Type B pancreatic cell (in vitro differentiated cells): ENCODE data around the gene DMAC1. TPM values are rescaled to one million over a fixed set of nuclear protein-coding genes. Genes with fewer than 3 reads are reported as not detected.

Experiments
- DNase-seq: peaks from one replicate; pipeline ENCODE4 v3.0.0; 2021; ENCODE audit warnings: mixed read lengths; ENCODE audit not compliant: unreplicated experiment; ENCODE audit errors: extremely low spot score
- H3K27ac Mint-ChIP-seq: 2 replicates; pipeline ENCODE4 v1.8.0; 2021; ENCODE audit warnings: mild to moderate bottlenecking, mixed read lengths
- H3K27me3 Mint-ChIP-seq: 2 replicates; pipeline ENCODE4 v1.8.0; 2021; ENCODE audit warnings: mixed read lengths
- H3K36me3 Mint-ChIP-seq: 2 replicates; pipeline ENCODE4 v1.8.0; 2021; ENCODE audit warnings: mixed read lengths
- H3K4me1 Mint-ChIP-seq: one replicate; pipeline ENCODE4 v1.8.0; 2021; ENCODE audit warnings: mixed read lengths; ENCODE audit not compliant: unreplicated experiment
- H3K4me3 Mint-ChIP-seq: 2 replicates; pipeline ENCODE4 v1.8.0; 2021; ENCODE audit warnings: mild to moderate bottlenecking, mixed read lengths
- H3K9me3 Mint-ChIP-seq: 2 replicates; pipeline ENCODE4 v1.8.0; 2021; ENCODE audit warnings: mixed read lengths
- CTCF ChIP-seq: fragments of 200-600 bp; sonication (generic); conservative IDR thresholded peaks from 2 replicates; pipeline ENCODE4 v1.5.0; 2021; ENCODE audit warnings: antibody characterized with exemption, mild to moderate bottlenecking
- total RNA-seq: library from RNA; stranded (reverse); gene quantifications from 2 replicates; pipeline ENCODE4 v1.2.1, GENCODE V29; 2021; ENCODE audit warnings: low replicate concordance

Gene DMAC1
- total RNA-seq, 1 donor from 2014 or later = 83.9 TPM

DNA sequence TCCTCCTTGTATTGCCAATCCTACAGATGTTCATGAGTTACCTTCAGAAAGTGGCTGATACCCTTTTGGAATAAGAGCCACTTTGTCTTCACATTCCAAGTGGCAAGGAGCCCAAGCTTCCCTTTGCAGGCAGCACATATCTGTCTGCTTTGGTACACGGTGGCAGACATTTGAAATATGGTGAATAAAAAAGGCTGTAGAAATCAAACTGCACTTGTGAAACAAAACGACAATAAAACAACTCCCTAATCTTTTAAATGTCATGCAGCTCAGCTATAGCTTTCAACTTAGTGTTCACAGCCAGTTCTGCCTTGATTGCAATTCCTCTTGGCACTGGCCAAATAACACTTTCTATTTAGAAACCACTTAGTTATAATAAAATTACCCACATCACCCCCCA is 35.0 kb upstream of the DMAC1 start:
- no peaks in the 10 kb centered on the region for H3K4me1 Mint-ChIP-seq
- H3K36me3 Mint-ChIP-seq = no peaks in the 10 kb centered on the region
- DNase-seq = no peak
- H3K9me3 Mint-ChIP-seq = no peaks in the 10 kb centered on the region
- no peak overlapping the region for H3K4me3 Mint-ChIP-seq
- no peak for TF ChIP-seq CTCF
- no peak overlapping the region for H3K27ac Mint-ChIP-seq
- no peaks in the 10 kb centered on the region for H3K27me3 Mint-ChIP-seq

DNA sequence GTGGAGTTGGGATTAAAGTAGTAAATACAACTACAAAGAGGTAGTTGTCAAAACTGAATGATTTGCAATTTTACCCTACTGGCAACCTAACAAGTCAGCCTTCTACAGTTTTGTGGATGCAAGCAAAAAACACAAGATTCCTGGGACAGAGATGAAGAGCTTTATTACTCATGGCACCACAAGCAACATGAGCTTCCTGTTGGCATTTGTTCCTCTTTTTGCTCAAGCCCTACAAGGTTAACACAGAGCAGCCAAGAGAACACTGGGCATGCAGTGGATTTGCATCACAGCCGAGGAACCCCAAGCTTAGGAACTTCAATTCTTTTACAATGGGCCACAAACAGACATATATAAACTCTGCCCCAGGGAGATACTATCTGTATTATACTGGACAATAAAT is 28.8 kb upstream of the DMAC1 start:
- no peaks in the 10 kb centered on the region for H3K36me3 Mint-ChIP-seq
- no peak overlapping the region for H3K27ac Mint-ChIP-seq
- H3K4me3 Mint-ChIP-seq = no peak overlapping the region
- H3K9me3 Mint-ChIP-seq = no peaks in the 10 kb centered on the region
- TF ChIP-seq CTCF = no peak
- no peak for DNase-seq
- H3K4me1 Mint-ChIP-seq = no peaks in the 10 kb centered on the region
- H3K27me3 Mint-ChIP-seq = no peaks in the 10 kb centered on the region

DNA sequence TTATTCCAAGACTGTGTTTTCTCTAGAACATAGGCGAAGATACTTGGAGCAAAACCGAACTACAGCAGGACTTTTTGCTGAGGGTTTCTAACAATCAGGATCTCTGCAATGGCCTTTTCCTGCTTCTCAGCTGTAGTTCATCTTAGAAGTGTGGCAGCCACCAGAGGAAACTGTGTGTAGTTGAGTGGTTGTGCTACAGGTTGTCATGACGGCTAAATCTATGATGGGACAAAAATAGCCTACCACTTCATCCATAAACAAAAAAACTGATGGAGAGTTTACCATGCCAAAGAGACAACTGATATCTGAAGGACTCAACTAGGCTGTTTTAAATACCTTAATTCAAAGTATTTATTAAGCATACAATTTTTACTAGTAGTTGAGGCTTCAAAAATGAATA is 28.2 kb upstream of the DMAC1 start:
- Mint-ChIP-seq H3K27me3 (no peaks in the 10 kb centered on the region), H3K4me3 (no peak overlapping the region), H3K4me1 (no peaks in the 10 kb centered on the region), H3K36me3 (no peaks in the 10 kb centered on the region), H3K9me3 (no peaks in the 10 kb centered on the region), H3K27ac (no peak overlapping the region)
- DNase-seq = no peak
- no peak for TF ChIP-seq CTCF

- Mint-ChIP-seq H3K9me3 (no peaks in the 10 kb centered on the region), H3K4me3 (no peak overlapping the region), H3K4me1 (no peaks in the 10 kb centered on the region), H3K27me3 (no peaks in the 10 kb centered on the region), H3K36me3 (no peaks in the 10 kb centered on the region), H3K27ac (no peak overlapping the region)
- TF ChIP-seq CTCF = no peak
- no peak for DNase-seq
Observed at GRCh38 chr9:7827056-7827455, 27.5 kb upstream of the DMAC1 start.

DNA sequence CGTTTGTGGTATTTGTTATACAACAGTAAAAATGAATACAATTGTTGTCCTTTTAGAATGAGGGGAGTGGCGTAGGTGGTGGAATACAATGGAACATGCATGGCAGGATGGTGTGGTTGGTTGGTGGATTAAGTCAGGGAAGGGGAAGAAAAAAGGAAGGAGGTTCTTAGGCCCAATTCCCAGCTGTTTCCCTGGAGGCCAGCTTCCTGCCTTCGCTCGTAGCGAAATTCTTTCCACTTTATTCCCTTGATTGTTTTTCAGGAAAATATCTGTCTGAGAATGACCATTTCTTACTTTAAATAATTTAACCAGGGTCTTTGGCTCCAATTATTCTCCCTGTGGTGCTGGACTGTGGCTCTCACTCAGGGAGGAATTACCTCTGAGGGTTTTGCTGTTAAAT is 24.1 kb upstream of the DMAC1 start:
- Mint-ChIP-seq H3K4me1 (no peaks in the 10 kb centered on the region), H3K27me3 (no peaks in the 10 kb centered on the region), H3K27ac (no peak overlapping the region), H3K9me3 (no peaks in the 10 kb centered on the region), H3K4me3 (no peak overlapping the region), H3K36me3 (no peaks in the 10 kb centered on the region)
- no peak for DNase-seq
- no peak for TF ChIP-seq CTCF

- DNase-seq = no peak
- H3K36me3 Mint-ChIP-seq = no peaks in the 10 kb centered on the region
Observed at GRCh38 chr9:7819984-7820383, 20.4 kb upstream of the DMAC1 start.

More at GRCh38 chr9:7819984-7820383, 20.4 kb upstream of the DMAC1 start:
- Mint-ChIP-seq H3K4me3 (no peak overlapping the region), H3K27me3 (no peaks in the 10 kb centered on the region), H3K27ac (no peak overlapping the region), H3K9me3 (no peaks in the 10 kb centered on the region), H3K4me1 (no peaks in the 10 kb centered on the region)
- no peak for TF ChIP-seq CTCF
